ENCODE results near the gene CDCA3. TPM values are rescaled to one million over a fixed set of nuclear protein-coding genes. Genes with fewer than 3 reads are reported as not detected.
"Not testable (repeated sequence)": the region's sequence is repeated elsewhere in the genome, so short reads cannot be mapped to it uniquely, and the experiment has no call there.

The CDCA3 gene
- total RNA-seq, 1 experiment from 2014 or later, result 120 TPM

- peak; percentile 69 for DNase-seq (ENCODE audit: low read depth)
Measured at GRCh38 chr12:6872073-6873048, 21.3 kb upstream of the CDCA3 start.

- DNase-seq (ENCODE audit: low read depth), result peak; percentile 31
Measured at GRCh38 chr12:6871052-6871957, 20.2 kb upstream of the CDCA3 start.

- not testable (repeated sequence) for DNase-seq (ENCODE audit: low read depth)
Measured at GRCh38 chr12:6870304-6870703, 19.2 kb upstream of the CDCA3 start.

- DNase-seq (ENCODE audit: low read depth), result peak; percentile 66
Measured at GRCh38 chr12:6869049-6870021, 18.2 kb upstream of the CDCA3 start.

GRCh38 chr12:6868211-6869048, 17.3 kb upstream of the CDCA3 start:
- DNase-seq (ENCODE audit: low read depth), result peak; percentile 28

GRCh38 chr12:6867413-6868210, 16.5 kb upstream of the CDCA3 start, which contains the start of gene TPI1:
TSS of gene TPI1 (plus strand) at chr12:6867531. CDS start at chr12:6867567, 36 bp downstream.
- DNase-seq (ENCODE audit: low read depth), result peak; percentile 77

- no peak for DNase-seq (ENCODE audit: low read depth)
Measured at GRCh38 chr12:6866920-6867412, 15.9 kb upstream of the CDCA3 start.

GRCh38 chr12:6866163-6866919, 15.3 kb upstream of the CDCA3 start:
- no peak for DNase-seq (ENCODE audit: low read depth)

- DNase-seq (ENCODE audit: low read depth), result not testable (repeated sequence)
Measured at GRCh38 chr12:6865307-6865706, 14.2 kb upstream of the CDCA3 start.

- DNase-seq (ENCODE audit: low read depth), result peak; percentile 46
Measured at GRCh38 chr12:6863586-6864321, 12.7 kb upstream of the CDCA3 start.

GRCh38 chr12:6863033-6863432, 11.9 kb upstream of the CDCA3 start:
- no peak for DNase-seq (ENCODE audit: low read depth)

GRCh38 chr12:6861391-6861790, 10.3 kb upstream of the CDCA3 start:
- no peak for DNase-seq (ENCODE audit: low read depth)

- DNase-seq (ENCODE audit: low read depth), result no peak
Measured at GRCh38 chr12:6860942-6861341, 9.9 kb upstream of the CDCA3 start.

GRCh38 chr12:6860116-6860515, 9.0 kb upstream of the CDCA3 start:
- DNase-seq (ENCODE audit: low read depth), result no peak

GRCh38 chr12:6858799-6859198, 7.7 kb upstream of the CDCA3 start:
- DNase-seq (ENCODE audit: low read depth), result no peak

GRCh38 chr12:6855322-6855721, 4.2 kb upstream of the CDCA3 start:
- no peak for DNase-seq (ENCODE audit: low read depth)

GRCh38 chr12:6854036-6854435, 3.0 kb upstream of the CDCA3 start:
- DNase-seq (ENCODE audit: low read depth), result no peak
